ENCODE results near the gene VWA8. TPM values are rescaled to one million over a fixed set of nuclear protein-coding genes. Genes with fewer than 3 reads are reported as not detected.

The VWA8 gene
- polyA plus RNA-seq, 3 donors, result 2.0 to 4.4 (median 3.4) TPM

DNA sequence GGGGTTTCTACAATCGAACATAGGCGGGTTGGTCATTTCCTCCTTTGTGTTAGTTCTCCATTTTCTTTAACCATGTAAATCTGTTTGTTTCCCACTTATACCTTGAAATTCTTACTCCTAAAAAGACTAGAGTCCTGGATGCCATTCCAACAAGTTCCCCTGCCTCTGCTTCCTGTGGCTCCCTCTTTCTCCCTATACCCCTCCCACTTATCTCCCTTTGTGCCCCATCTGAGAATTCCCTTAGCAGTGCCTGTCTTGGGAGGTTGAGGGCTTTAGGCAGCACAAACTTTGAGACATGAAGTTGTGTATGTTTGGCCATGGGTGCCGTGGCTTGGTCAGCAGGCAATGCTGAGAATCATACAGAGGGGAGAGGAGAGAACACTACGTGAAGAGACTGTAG lies 327.1 kb downstream of the VWA8 start:
- TF ChIP-seq CTCF (IDR thresholded peaks at IDR 0.05), result no peak
- H3K4me1 ChIP-seq (ENCODE audit: control insufficient read depth in 1 of 2, insufficient read depth in 2 of 2, low read length in 2 of 2), result no peaks in the 10 kb centered on the region
- no peaks in the 10 kb centered on the region for H3K9me3 Mint-ChIP-seq
- H3K79me2 ChIP-seq (ENCODE audit: insufficient read depth, low read length), result no peaks in the 10 kb centered on the region
- H3K4me3 Mint-ChIP-seq, result no peak overlapping the region
- intact Hi-C loops (cut with micrococcal nuclease), result no loop called here
- H3K4me2 ChIP-seq (replicated peaks; ENCODE audit: extremely low read depth, low read length, poor library complexity, severe bottlenecking), result no peak overlapping the region
- no peak overlapping the region for H3K9ac ChIP-seq (ENCODE audit: insufficient read depth, low read length, poor library complexity, severe bottlenecking)
- DNase-seq, result no peak
- no peak overlapping the region for H2AFZ ChIP-seq (ENCODE audit: insufficient read depth, low read depth, low read length, poor library complexity, severe bottlenecking)
- peak overlapping the region in 2 of 7 donors; percentile 25 to 59 for H3K27ac Mint-ChIP-seq
- no peaks in the 10 kb centered on the region for H3K36me3 ChIP-seq (replicated peaks in 1 of 2; ENCODE audit: control insufficient read depth in 1 of 2, insufficient read depth in 2 of 2, low read length in 2 of 2)
- H3K27me3 Mint-ChIP-seq (ENCODE audit: low read depth in 3 of 3), result no peaks in the 10 kb centered on the region
- peaks cover 6% of the 10 kb centered on the region in 2 donors for H3K36me3 Mint-ChIP-seq
- no peaks in the 10 kb centered on the region for H4K20me1 ChIP-seq (ENCODE audit: insufficient read depth, low read length)
- no peak overlapping the region for H3K27ac ChIP-seq (ENCODE audit: low read depth in 1 of 2, low read length in 2 of 2)
- no peaks in the 10 kb centered on the region for H3K9me3 ChIP-seq (replicated peaks in 1 of 2; ENCODE audit: control insufficient read depth in 1 of 2, insufficient read depth in 1 of 2, low read length in 2 of 2)
- WGBS (ENCODE audit: insufficient coverage), result 100% methylated on average over 1 of the region's 4 CpGs
- no peak overlapping the region for H3K4me3 ChIP-seq (replicated peaks in 1 of 3; ENCODE audit: low read depth in 2 of 3, low read length in 3 of 3)
- no peaks in the 10 kb centered on the region for H3K27me3 ChIP-seq (ENCODE audit: control insufficient read depth in 2 of 2, insufficient read depth in 2 of 2, low read length in 2 of 2)
- peaks cover 3% of the 10 kb centered on the region for H3K4me1 Mint-ChIP-seq

DNA sequence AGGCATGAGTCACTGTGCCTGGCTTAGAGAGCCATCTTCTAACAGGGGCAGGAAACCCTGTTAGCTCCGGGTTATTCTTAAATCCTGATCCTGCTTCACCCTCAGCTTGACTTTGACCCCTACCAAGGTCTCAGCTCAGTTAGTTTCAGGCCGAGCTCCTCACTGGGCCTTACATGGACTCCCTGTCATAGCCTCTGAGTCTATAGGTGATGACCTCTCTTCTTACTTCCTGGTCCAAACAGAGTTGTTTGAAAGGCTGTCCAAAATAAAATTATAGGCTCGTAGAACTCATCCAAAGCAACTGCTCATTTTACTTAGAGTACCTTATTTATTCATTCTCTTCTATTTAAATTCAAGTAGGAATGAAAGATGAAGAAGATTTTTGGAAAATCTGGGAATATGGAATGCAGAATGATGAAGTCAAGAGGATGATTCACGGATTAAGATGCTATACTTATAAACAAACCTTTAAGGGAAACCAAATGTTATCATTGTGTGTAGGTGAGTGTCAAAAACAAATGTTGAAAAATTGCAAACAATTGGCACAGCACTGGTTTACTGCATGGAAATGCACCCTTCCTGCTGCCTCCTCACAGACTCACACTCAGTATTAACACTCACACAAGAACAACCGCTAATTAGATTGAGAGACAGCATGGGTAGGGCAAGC lies 329.5 kb downstream of the VWA8 start:
- H3K9me3 ChIP-seq (replicated peaks in 1 of 2; ENCODE audit: control insufficient read depth in 1 of 2, insufficient read depth in 1 of 2, low read length in 2 of 2), result no peaks in the 10 kb centered on the region
- no peak for DNase-seq
- no peak overlapping the region for H3K4me3 ChIP-seq (replicated peaks in 1 of 3; ENCODE audit: low read depth in 2 of 3, low read length in 3 of 3)
- H3K9ac ChIP-seq (ENCODE audit: insufficient read depth, low read length, poor library complexity, severe bottlenecking), result no peak overlapping the region
- H3K4me3 Mint-ChIP-seq, result no peak overlapping the region
- no peak overlapping the region for H3K27ac Mint-ChIP-seq
- no peak overlapping the region for H3K4me2 ChIP-seq (replicated peaks; ENCODE audit: extremely low read depth, low read length, poor library complexity, severe bottlenecking)
- H3K9me3 Mint-ChIP-seq, result peaks cover 0 to 3% (median 0%) of the 10 kb centered on the region in 7 donors
- no peaks in the 10 kb centered on the region for H3K27me3 ChIP-seq (ENCODE audit: control insufficient read depth in 2 of 2, insufficient read depth in 2 of 2, low read length in 2 of 2)
- no peaks in the 10 kb centered on the region for H3K79me2 ChIP-seq (ENCODE audit: insufficient read depth, low read length)
- no peak overlapping the region for H3K27ac ChIP-seq (ENCODE audit: low read depth in 1 of 2, low read length in 2 of 2)
- H3K4me1 ChIP-seq (ENCODE audit: control insufficient read depth in 1 of 2, insufficient read depth in 2 of 2, low read length in 2 of 2), result no peaks in the 10 kb centered on the region
- no peaks in the 10 kb centered on the region for H3K36me3 ChIP-seq (replicated peaks in 1 of 2; ENCODE audit: control insufficient read depth in 1 of 2, insufficient read depth in 2 of 2, low read length in 2 of 2)
- H3K27me3 Mint-ChIP-seq (ENCODE audit: low read depth in 3 of 3), result no peaks in the 10 kb centered on the region
- 92% methylated on average over 2 of the region's 5 CpGs for WGBS (ENCODE audit: insufficient coverage)
- peaks cover 3% of the 10 kb centered on the region for H3K4me1 Mint-ChIP-seq
- no peaks in the 10 kb centered on the region for H4K20me1 ChIP-seq (ENCODE audit: insufficient read depth, low read length)
- TF ChIP-seq CTCF (IDR thresholded peaks at IDR 0.05), result no peak
- intact Hi-C loops (cut with micrococcal nuclease), result no loop called here
- no peak overlapping the region for H2AFZ ChIP-seq (ENCODE audit: insufficient read depth, low read depth, low read length, poor library complexity, severe bottlenecking)
- H3K36me3 Mint-ChIP-seq, result no peaks in the 10 kb centered on the region
